ENCODE results near the gene TGFBR3.
A peak's percentile ranks its signal among the peaks of the same experiment; 100 is the strongest.
"Not testable (repeated sequence)": the region's sequence is repeated elsewhere in the genome, so short reads cannot be mapped to it uniquely, and the experiment has no call there.

The TGFBR3 gene

DNA sequence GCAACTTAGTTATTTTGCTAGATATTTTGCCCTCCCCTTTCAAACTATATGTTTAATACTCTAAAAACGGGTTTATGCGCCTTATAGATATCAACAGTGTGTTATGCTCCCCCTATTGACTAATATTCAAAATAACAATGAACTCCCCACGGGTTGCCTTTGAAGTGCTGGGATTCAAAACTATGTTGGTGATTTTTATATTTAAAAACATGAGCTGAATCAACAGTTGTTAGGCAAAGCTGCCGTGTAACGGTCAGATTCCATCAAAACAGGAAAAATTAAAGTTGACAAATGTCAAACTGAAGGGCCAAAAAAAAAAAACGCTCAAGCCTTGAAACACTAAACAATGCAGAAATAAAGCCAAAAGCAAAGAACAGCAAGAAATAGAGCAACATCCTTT is 2.5 kb downstream of the TGFBR3 start:
- DNase-seq (ENCODE audit: low read depth in 2 of 2), result no peak

DNA sequence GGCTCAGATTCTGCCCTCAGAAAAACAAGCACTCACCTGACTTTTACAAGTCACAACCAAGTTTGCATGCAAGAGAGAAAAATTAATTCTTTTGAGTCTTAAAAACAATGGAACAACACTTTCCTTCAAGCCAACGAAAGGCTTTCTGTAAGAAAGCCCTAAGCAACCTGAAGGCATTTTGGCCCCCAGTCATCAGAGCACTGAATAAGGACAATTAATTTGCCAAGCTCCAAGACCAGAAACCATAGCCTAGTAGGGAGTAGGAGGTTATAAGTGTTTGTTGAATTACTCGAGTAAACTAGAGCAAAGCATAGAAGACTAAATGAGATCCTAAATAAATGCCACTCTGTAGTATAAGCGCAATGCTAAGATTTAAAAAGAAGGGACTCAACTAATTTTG is 4.7 kb downstream of the TGFBR3 start:
- DNase-seq (ENCODE audit: low read depth in 2 of 2), result no peak

GRCh38 chr1:91879733-91880132 is 6.2 kb downstream of the TGFBR3 start:
- DNase-seq (ENCODE audit: low read depth in 2 of 2), result no peak

- DNase-seq (ENCODE audit: low read depth in 2 of 2), result no peak
Observed at GRCh38 chr1:91877574-91878208, 8.3 kb downstream of the TGFBR3 start.

DNA sequence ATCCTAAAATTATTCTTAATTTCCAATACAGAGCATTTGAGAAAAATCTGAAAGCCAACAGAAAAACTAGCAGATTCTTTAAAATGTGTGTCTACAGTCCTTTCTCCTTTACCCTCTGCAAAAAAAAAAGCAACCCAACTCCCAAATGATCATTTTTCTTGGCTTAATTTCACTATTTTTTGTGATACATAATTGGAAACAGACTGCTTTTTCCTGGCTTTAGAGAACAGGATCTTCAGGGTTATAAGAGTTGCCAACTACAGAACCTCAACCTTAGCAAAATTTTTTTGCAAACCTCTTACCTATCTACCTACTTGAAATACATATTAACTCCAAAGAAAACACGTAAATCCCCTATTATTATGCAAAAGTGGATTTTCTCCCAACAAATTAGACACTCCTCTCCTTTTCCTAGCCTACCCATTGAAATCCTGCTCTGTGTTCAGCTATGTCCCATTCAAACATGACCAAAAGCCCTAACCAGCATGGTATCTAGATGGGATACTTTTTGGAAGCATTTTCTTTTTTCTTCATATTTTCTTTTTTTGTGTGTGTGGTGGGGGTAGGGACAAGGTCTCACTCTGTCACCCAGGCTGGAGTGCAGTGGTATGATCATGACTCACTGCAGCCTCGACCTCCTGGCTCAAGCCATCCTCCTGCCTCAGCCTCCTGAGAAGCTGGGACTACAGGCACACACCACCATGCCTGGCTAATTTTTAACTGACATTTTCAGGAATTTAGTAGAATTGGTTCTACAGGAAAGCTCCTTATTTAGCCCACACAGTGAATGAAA is 9.0 kb downstream of the TGFBR3 start:
- no peak for DNase-seq (ENCODE audit: low read depth in 2 of 2)

- no peak for DNase-seq (ENCODE audit: low read depth in 2 of 2)
Observed at GRCh38 chr1:91876040-91876470, 9.9 kb downstream of the TGFBR3 start.

- DNase-seq (ENCODE audit: low read depth in 2 of 2), result no peak
Observed at GRCh38 chr1:91874167-91874566, 11.8 kb downstream of the TGFBR3 start.

DNA sequence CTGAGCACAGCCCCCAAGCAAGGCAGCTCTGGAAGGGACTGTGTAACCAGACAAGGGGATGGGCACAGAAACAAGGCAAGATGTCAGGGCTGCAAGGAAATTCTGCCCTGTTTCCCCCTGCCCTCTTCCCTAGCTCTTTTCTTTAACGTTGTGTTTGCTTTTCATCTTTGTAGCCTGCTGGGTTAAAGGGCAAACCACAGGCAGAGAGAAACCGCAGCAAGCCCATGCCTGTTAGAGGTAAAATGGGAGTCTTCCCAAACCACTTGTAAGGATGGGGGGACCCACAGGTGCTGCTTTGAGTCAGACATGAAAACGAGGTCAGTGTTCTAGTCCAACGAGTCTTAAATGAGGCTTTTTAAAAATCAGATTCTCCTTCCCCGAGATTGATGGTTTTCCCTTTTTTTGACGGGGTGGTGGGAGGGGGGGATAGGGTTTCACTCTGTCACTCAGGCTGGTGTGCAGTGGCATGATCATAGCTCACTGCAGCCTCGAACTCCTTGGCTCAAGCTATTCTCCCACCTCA is 13.3 kb downstream of the TGFBR3 start:
- DNase-seq (ENCODE audit: low read depth in 2 of 2), result no peak

- DNase-seq (ENCODE audit: low read depth in 2 of 2), result no peak
Observed at GRCh38 chr1:91872000-91872399, 14.0 kb downstream of the TGFBR3 start.

DNA sequence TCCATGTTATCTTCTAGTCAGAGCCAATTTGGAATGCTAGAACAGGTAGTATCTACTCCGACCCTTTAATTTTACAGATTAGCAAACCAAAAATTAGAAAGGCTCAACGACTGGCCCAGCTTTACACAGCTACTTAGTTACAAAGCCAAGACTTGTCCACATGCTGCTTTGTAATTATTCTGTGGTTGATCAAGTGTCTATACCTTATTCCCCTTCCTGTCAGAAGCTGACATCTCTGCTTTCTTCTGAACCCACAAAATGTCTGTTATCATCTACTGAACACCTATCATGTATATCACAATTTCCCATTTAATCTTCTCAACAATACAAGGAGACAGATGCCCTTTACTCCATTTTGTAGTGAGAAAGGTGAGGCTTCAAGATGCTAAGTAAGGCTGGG is 15.6 kb downstream of the TGFBR3 start:
- DNase-seq (ENCODE audit: low read depth in 2 of 2), result no peak

GRCh38 chr1:91866425-91866824 is 19.5 kb downstream of the TGFBR3 start:
- no peak for DNase-seq (ENCODE audit: low read depth in 2 of 2)

DNA sequence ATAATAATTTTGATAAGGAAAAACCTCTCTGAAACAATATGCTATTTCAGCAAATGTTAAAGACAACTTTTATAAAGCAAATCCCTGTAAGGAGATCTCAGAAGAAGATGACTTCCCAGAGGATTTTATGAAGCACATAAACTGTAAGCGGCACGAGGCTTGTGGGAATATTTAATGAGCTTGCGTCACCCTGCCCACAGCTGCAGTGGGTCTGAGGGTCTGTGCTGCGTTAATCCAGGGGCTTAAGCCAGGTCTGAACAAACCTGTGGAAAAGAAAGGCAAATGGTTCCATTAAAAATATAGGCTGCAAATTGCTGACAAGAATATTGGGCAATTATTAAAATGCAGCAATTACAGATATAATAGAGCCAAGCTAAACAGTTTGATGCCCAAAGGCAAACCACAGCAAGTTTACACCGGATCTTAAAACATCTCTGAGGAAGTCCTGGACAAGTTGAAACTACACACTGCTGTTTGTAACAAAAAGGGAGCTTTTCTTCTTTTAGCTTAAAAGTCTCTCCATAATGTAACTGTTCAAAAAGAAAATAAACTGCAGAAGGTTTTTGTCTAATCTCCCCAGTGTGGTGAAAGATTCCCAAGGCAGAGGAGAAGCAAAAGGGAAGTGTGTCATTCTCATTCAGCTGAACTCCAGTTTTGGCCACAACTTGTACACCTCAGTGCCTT is 21.8 kb downstream of the TGFBR3 start:
- DNase-seq (ENCODE audit: low read depth in 2 of 2), result no peak

GRCh38 chr1:91863498-91863897 is 22.5 kb downstream of the TGFBR3 start:
- no peak for DNase-seq (ENCODE audit: low read depth in 2 of 2)

GRCh38 chr1:91862120-91862519 is 23.8 kb downstream of the TGFBR3 start:
- no peak for DNase-seq (ENCODE audit: low read depth in 2 of 2)

- no peak for DNase-seq (ENCODE audit: low read depth in 2 of 2)
Observed at GRCh38 chr1:91857557-91858239, 28.3 kb downstream of the TGFBR3 start.

- no peak for DNase-seq (ENCODE audit: low read depth in 2 of 2)
Observed at GRCh38 chr1:91856996-91857395, 29.0 kb downstream of the TGFBR3 start.

DNA sequence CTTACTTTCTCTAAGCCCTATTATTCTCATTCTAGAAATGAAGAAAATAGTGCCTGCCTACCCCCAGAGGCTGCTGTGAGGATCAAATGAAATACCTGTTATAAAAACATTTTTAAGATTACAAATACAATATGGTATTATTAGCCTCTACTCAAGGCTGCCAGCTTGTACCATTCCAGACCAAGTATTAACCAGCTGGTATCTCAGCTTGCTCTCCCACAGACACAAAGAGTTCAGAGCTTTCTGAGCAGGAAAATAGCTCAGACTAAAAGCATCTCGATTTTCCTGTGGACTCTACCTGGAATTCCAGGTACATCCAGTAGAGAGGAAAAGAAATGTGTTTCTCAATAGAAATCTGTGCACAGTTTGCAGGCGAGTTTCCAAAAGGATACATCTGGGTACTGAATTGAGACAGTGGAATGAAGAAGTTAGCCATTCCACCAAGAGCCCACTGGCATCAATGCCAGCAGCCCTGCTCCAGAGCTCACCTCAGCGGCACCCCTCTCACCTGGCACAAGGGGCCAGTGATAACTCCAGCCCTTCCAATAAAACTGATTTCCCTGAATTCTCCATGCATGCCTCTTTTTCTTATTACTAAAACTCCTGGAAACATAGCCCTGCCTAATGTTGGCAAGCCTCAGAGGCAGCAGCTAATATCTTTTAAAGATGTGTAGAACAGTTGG is 31.0 kb downstream of the TGFBR3 start:
- no peak for DNase-seq (ENCODE audit: low read depth in 2 of 2)

- no peak for DNase-seq (ENCODE audit: low read depth in 2 of 2)
Observed at GRCh38 chr1:91853397-91853796, 32.6 kb downstream of the TGFBR3 start.

- DNase-seq (ENCODE audit: low read depth in 2 of 2), result not testable (repeated sequence)
Observed at GRCh38 chr1:91852011-91852410, 33.9 kb downstream of the TGFBR3 start.

DNA sequence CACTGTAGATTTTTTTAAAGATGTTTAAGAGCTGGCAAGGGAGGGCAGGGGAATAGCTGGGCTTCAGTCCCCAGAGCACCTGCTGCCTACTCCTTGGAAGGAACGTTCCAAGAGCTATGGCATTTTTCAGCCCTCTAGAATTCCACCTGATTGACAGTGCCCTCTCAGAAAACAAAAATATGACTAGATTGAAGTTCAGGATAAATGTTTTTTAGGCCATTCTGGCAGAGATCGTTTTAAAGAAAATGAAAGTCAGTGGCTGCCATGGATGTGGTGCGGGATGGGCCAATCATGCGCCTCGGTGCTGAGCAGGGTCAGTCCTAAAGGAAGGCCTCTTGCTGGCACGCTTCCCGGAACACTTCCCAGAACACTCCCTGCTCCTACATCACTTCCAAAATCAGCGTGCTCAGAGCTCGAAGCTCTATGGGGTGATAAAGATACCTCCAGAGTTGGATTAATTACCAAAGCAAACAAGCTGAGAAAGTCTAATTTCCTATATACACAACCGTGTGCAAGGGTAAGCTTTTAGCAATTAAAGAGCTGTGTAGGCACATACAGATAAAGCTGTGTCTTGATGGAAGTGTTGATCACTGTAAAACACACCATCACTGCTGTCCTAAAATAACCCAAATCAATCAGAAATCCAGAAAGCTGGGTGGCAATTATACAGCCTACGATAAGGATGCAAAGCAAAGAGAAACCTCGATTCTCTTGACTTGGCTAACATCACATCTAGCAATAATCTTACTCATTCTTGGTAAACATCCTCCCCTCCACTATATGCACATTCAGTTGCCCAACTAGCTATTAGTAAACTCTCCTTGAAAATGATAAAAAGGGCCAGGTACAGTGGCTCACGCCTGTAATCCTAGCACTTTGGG is 34.6 kb downstream of the TGFBR3 start:
- peak; percentile 66 to 71 for DNase-seq (ENCODE audit: low read depth in 2 of 2)

Measured in fibroblast of skin of left quadriceps (primary cell).